Measurements from ENCODE around the gene SRA1. TPM values are rescaled to one million over a fixed set of nuclear protein-coding genes. Genes with fewer than 3 reads are reported as not detected.

The SRA1 gene
- total RNA-seq, 1 experiment from 2014 or later, result 37.8 TPM

GRCh38 chr5:140557136-140557805 lies at the start of gene SRA1 (continued):
- TF ChIP-seq, protein P1, sequence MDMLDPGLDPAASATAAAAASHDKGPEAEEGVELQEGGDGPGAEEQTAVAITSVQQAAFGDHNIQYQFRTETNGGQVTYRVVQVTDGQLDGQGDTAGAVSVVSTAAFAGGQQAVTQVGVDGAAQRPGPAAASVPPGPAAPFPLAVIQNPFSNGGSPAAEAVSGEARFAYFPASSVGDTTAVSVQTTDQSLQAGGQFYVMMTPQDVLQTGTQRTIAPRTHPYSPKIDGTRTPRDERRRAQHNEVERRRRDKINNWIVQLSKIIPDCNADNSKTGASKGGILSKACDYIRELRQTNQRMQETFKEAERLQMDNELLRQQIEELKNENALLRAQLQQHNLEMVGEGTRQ (CRISPR knock-in tag; IDR thresholded peaks at IDR 0.05), result peak; percentile 58
- TF ChIP-seq, protein P2, sequence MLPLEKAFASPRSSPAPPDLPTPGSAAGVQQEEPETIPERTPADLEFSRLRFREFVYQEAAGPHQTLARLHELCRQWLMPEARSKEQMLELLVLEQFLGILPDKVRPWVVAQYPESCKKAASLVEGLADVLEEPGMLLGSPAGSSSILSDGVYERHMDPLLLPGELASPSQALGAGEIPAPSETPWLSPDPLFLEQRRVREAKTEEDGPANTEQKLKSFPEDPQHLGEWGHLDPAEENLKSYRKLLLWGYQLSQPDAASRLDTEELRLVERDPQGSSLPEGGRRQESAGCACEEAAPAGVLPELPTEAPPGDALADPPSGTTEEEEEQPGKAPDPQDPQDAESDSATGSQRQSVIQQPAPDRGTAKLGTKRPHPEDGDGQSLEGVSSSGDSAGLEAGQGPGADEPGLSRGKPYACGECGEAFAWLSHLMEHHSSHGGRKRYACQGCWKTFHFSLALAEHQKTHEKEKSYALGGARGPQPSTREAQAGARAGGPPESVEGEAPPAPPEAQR (CRISPR knock-in tag; IDR thresholded peaks at IDR 0.05), result no peak
- 0 out of 2 replicates have a peak, but pooled peaks have one; percentile 11 for TF ChIP-seq ZNF121 (CRISPR knock-in tag; IDR thresholded peaks at IDR 0.05)
- TF ChIP-seq ZBTB43 (CRISPR knock-in tag; IDR thresholded peaks at IDR 0.05), result 0 out of 2 replicates have a peak, but pooled peaks have one; percentile 49
- TF ChIP-seq, protein P3, sequence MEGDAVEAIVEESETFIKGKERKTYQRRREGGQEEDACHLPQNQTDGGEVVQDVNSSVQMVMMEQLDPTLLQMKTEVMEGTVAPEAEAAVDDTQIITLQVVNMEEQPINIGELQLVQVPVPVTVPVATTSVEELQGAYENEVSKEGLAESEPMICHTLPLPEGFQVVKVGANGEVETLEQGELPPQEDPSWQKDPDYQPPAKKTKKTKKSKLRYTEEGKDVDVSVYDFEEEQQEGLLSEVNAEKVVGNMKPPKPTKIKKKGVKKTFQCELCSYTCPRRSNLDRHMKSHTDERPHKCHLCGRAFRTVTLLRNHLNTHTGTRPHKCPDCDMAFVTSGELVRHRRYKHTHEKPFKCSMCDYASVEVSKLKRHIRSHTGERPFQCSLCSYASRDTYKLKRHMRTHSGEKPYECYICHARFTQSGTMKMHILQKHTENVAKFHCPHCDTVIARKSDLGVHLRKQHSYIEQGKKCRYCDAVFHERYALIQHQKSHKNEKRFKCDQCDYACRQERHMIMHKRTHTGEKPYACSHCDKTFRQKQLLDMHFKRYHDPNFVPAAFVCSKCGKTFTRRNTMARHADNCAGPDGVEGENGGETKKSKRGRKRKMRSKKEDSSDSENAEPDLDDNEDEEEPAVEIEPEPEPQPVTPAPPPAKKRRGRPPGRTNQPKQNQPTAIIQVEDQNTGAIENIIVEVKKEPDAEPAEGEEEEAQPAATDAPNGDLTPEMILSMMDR (IDR thresholded peaks at IDR 0.05), result no peak
- TF ChIP-seq ZNF416 (CRISPR knock-in tag; IDR thresholded peaks at IDR 0.05), result 0 out of 2 replicates have a peak, but pooled peaks have one; percentile 35
- TF ChIP-seq TEAD1 (CRISPR knock-in tag; IDR thresholded peaks at IDR 0.05), result 0 out of 2 replicates have a peak, but pooled peaks have one; percentile 81
- no peak for TF ChIP-seq HMGXB4 (CRISPR knock-in tag; IDR thresholded peaks at IDR 0.05)
- 0 out of 2 replicates have a peak, but pooled peaks have one; percentile 73 for TF ChIP-seq SMAD3 (CRISPR knock-in tag; IDR thresholded peaks at IDR 0.05; ENCODE audit: borderline replicate concordance)
- no peak for TF ChIP-seq IRF2 (CRISPR knock-in tag; IDR thresholded peaks at IDR 0.05; ENCODE audit: borderline replicate concordance, low read depth)
- peak; percentile 77; the same call in 1 of the 2 replicates for TF ChIP-seq EMX1 (CRISPR knock-in tag; IDR thresholded peaks at IDR 0.05)
- TF ChIP-seq, protein P4, sequence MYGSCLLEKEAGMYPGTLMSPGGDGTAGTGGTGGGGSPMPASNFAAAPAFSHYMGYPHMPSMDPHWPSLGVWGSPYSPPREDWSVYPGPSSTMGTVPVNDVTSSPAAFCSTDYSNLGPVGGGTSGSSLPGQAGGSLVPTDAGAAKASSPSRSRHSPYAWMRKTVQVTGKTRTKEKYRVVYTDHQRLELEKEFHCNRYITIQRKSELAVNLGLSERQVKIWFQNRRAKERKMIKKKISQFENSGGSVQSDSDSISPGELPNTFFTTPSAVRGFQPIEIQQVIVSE (CRISPR knock-in tag; IDR thresholded peaks at IDR 0.05; ENCODE audit: borderline replicate concordance), result no peak
- TF ChIP-seq, protein P5, sequence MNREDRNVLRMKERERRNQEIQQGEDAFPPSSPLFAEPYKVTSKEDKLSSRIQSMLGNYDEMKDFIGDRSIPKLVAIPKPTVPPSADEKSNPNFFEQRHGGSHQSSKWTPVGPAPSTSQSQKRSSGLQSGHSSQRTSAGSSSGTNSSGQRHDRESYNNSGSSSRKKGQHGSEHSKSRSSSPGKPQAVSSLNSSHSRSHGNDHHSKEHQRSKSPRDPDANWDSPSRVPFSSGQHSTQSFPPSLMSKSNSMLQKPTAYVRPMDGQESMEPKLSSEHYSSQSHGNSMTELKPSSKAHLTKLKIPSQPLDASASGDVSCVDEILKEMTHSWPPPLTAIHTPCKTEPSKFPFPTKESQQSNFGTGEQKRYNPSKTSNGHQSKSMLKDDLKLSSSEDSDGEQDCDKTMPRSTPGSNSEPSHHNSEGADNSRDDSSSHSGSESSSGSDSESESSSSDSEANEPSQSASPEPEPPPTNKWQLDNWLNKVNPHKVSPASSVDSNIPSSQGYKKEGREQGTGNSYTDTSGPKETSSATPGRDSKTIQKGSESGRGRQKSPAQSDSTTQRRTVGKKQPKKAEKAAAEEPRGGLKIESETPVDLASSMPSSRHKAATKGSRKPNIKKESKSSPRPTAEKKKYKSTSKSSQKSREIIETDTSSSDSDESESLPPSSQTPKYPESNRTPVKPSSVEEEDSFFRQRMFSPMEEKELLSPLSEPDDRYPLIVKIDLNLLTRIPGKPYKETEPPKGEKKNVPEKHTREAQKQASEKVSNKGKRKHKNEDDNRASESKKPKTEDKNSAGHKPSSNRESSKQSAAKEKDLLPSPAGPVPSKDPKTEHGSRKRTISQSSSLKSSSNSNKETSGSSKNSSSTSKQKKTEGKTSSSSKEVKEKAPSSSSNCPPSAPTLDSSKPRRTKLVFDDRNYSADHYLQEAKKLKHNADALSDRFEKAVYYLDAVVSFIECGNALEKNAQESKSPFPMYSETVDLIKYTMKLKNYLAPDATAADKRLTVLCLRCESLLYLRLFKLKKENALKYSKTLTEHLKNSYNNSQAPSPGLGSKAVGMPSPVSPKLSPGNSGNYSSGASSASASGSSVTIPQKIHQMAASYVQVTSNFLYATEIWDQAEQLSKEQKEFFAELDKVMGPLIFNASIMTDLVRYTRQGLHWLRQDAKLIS (CRISPR knock-in tag; IDR thresholded peaks at IDR 0.05; ENCODE audit: borderline replicate concordance), result no peak
- no peak for TF ChIP-seq ATF6 (CRISPR knock-in tag; IDR thresholded peaks at IDR 0.05)
- TF ChIP-seq, protein P6, sequence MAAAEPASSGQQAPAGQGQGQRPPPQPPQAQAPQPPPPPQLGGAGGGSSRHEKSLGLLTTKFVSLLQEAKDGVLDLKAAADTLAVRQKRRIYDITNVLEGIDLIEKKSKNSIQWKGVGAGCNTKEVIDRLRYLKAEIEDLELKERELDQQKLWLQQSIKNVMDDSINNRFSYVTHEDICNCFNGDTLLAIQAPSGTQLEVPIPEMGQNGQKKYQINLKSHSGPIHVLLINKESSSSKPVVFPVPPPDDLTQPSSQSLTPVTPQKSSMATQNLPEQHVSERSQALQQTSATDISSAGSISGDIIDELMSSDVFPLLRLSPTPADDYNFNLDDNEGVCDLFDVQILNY (CRISPR knock-in tag; IDR thresholded peaks at IDR 0.05), result peak; percentile 10; the same call in 1 of the 2 replicates
- no peak for TF ChIP-seq SMAD4 (CRISPR knock-in tag; IDR thresholded peaks at IDR 0.05)
- TF ChIP-seq PRRX2 (CRISPR knock-in tag; IDR thresholded peaks at IDR 0.05), result no peak
- no peak for TF ChIP-seq GRHL2 (CRISPR knock-in tag; IDR thresholded peaks at IDR 0.05; ENCODE audit: insufficient replicate concordance, severe bottlenecking)
- TF ChIP-seq ZNF138 (CRISPR knock-in tag; conservative IDR thresholded peaks at IDR 0.05), result no peak
- TF ChIP-seq HMGA2 (CRISPR knock-in tag; IDR thresholded peaks at IDR 0.05), result no peak
- peak; percentile 90 for TF ChIP-seq SP1 (CRISPR knock-in tag; conservative IDR thresholded peaks at IDR 0.05)
- peak; percentile 62; the same call in 1 of the 2 replicates for TF ChIP-seq ETV6 (CRISPR knock-in tag; IDR thresholded peaks at IDR 0.05)
- no peak for TF ChIP-seq SOX15 (CRISPR knock-in tag; IDR thresholded peaks at IDR 0.05)
- no peak for TF ChIP-seq NR2C2 (CRISPR knock-in tag; IDR thresholded peaks at IDR 0.05)
